Activated naive CD8-positive, alpha-beta T cell (primary cell): ENCODE data around the gene TMED3.
"Not testable (repeated sequence)": the region's sequence is repeated elsewhere in the genome, so short reads cannot be mapped to it uniquely, and the experiment has no call there.

Experiments used
- H3K27ac Mint-ChIP-seq: one replicate; pipeline ENCODE4 v1.8.0; 2021; ENCODE audit warnings: mixed read lengths
- H3K27me3 Mint-ChIP-seq: one replicate; pipeline ENCODE4 v1.8.0; 2021; ENCODE audit warnings: mixed read lengths
- H3K36me3 Mint-ChIP-seq: one replicate; pipeline ENCODE4 v1.8.0; 2021; ENCODE audit warnings: mixed read lengths
- H3K4me1 Mint-ChIP-seq: one replicate; pipeline ENCODE4 v1.8.0; 2021; ENCODE audit warnings: low read depth, mixed read lengths
- H3K4me3 Mint-ChIP-seq: one replicate; pipeline ENCODE4 v1.8.0; 2021; ENCODE audit warnings: mild to moderate bottlenecking, mixed read lengths
- H3K9me3 Mint-ChIP-seq: one replicate; pipeline ENCODE4 v1.8.0; 2021; ENCODE audit warnings: low read depth, mixed read lengths

TMED3 gene

GRCh38 chr15:79308874-79309273, 2.0 kb upstream of the TMED3 start:
- Mint-ChIP-seq H3K4me1 (peaks cover 37% of the 10 kb centered on the region), H3K4me3 (no peak overlapping the region), H3K27me3 (peaks cover 15% of the 10 kb centered on the region), H3K9me3 (no peaks in the 10 kb centered on the region), H3K27ac (no peak overlapping the region), H3K36me3 (peaks cover 10% of the 10 kb centered on the region)

GRCh38 chr15:79310612-79310984, 314 bp upstream of the TMED3 start:
- Mint-ChIP-seq H3K27ac (no peak overlapping the region), H3K27me3 (peaks cover 5% of the 10 kb centered on the region), H3K4me3 (peak overlapping the region; percentile 87), H3K9me3 (no peaks in the 10 kb centered on the region), H3K4me1 (peaks cover 47% of the 10 kb centered on the region), H3K36me3 (peaks cover 22% of the 10 kb centered on the region)

GRCh38 chr15:79311901-79312553, 1.1 kb downstream of the TMED3 start:
- peaks cover 2% of the 10 kb centered on the region for H3K27me3 Mint-ChIP-seq
- peaks cover 27% of the 10 kb centered on the region for H3K36me3 Mint-ChIP-seq
- peak overlapping the region; percentile 41 for H3K27ac Mint-ChIP-seq
- H3K9me3 Mint-ChIP-seq, result no peaks in the 10 kb centered on the region
- H3K4me1 Mint-ChIP-seq, result peaks cover 55% of the 10 kb centered on the region
- peak overlapping the region; percentile 93 for H3K4me3 Mint-ChIP-seq

GRCh38 chr15:79314186-79314585, 3.3 kb downstream of the TMED3 start:
- Mint-ChIP-seq H3K9me3 (no peaks in the 10 kb centered on the region), H3K4me1 (peaks cover 68% of the 10 kb centered on the region), H3K4me3 (peak overlapping the region; percentile 53), H3K27me3 (no peaks in the 10 kb centered on the region), H3K27ac (no peak overlapping the region), H3K36me3 (peaks cover 45% of the 10 kb centered on the region)

GRCh38 chr15:79314811-79315210, 3.9 kb downstream of the TMED3 start:
- H3K9me3 Mint-ChIP-seq, result no peaks in the 10 kb centered on the region
- no peaks in the 10 kb centered on the region for H3K27me3 Mint-ChIP-seq
- no peak overlapping the region for H3K27ac Mint-ChIP-seq
- H3K36me3 Mint-ChIP-seq, result peaks cover 47% of the 10 kb centered on the region
- peaks cover 72% of the 10 kb centered on the region for H3K4me1 Mint-ChIP-seq
- no peak overlapping the region for H3K4me3 Mint-ChIP-seq

GRCh38 chr15:79315623-79316328, 4.9 kb downstream of the TMED3 start:
- Mint-ChIP-seq H3K36me3 (peaks cover 47% of the 10 kb centered on the region), H3K4me3 (no peak overlapping the region), H3K4me1 (peaks cover 67% of the 10 kb centered on the region), H3K27ac (no peak overlapping the region), H3K27me3 (no peaks in the 10 kb centered on the region), H3K9me3 (no peaks in the 10 kb centered on the region)

- H3K27ac Mint-ChIP-seq, result no peak overlapping the region
- peaks cover 45% of the 10 kb centered on the region for H3K36me3 Mint-ChIP-seq
- H3K4me3 Mint-ChIP-seq, result peak overlapping the region; percentile 9
- H3K9me3 Mint-ChIP-seq, result no peaks in the 10 kb centered on the region
- H3K27me3 Mint-ChIP-seq, result no peaks in the 10 kb centered on the region
- H3K4me1 Mint-ChIP-seq, result peaks cover 67% of the 10 kb centered on the region
These were observed 6.0 kb downstream of the TMED3 start for GRCh38 chr15:79316864-79317263.

GRCh38 chr15:79319973-79320372, 9.1 kb downstream of the TMED3 start:
- not testable (repeated sequence) for H3K27ac Mint-ChIP-seq, H3K9me3 Mint-ChIP-seq, H3K4me3 Mint-ChIP-seq, H3K27me3 Mint-ChIP-seq
- H3K4me1 Mint-ChIP-seq, result peaks cover 44% of the 10 kb centered on the region
- H3K36me3 Mint-ChIP-seq, result peaks cover 36% of the 10 kb centered on the region

- Mint-ChIP-seq H3K27ac (no peak overlapping the region), H3K4me1 (peaks cover 28% of the 10 kb centered on the region), H3K36me3 (peaks cover 34% of the 10 kb centered on the region), H3K4me3 (no peak overlapping the region), H3K27me3 (no peaks in the 10 kb centered on the region), H3K9me3 (no peaks in the 10 kb centered on the region)
These were observed 11.0 kb downstream of the TMED3 start for GRCh38 chr15:79321876-79322275.

GRCh38 chr15:79322306-79322705, 11.4 kb downstream of the TMED3 start:
- H3K4me3 Mint-ChIP-seq, result no peak overlapping the region
- no peaks in the 10 kb centered on the region for H3K27me3 Mint-ChIP-seq
- no peak overlapping the region for H3K27ac Mint-ChIP-seq
- H3K4me1 Mint-ChIP-seq, result peaks cover 24% of the 10 kb centered on the region
- peaks cover 32% of the 10 kb centered on the region for H3K36me3 Mint-ChIP-seq
- no peaks in the 10 kb centered on the region for H3K9me3 Mint-ChIP-seq

- Mint-ChIP-seq H3K27ac (no peak overlapping the region), H3K4me1 (peaks cover 17% of the 10 kb centered on the region), H3K27me3 (no peaks in the 10 kb centered on the region), H3K36me3 (peaks cover 31% of the 10 kb centered on the region), H3K4me3 (no peak overlapping the region), H3K9me3 (no peaks in the 10 kb centered on the region)
These were observed 12.0 kb downstream of the TMED3 start for GRCh38 chr15:79322945-79323344.

- no peaks in the 10 kb centered on the region for H3K9me3 Mint-ChIP-seq
- no peak overlapping the region for H3K4me3 Mint-ChIP-seq
- no peak overlapping the region for H3K27ac Mint-ChIP-seq
- H3K4me1 Mint-ChIP-seq, result no peaks in the 10 kb centered on the region
- H3K27me3 Mint-ChIP-seq, result no peaks in the 10 kb centered on the region
- peaks cover 20% of the 10 kb centered on the region for H3K36me3 Mint-ChIP-seq
These were observed 18.3 kb downstream of the TMED3 start for GRCh38 chr15:79329171-79329611.

GRCh38 chr15:79332824-79333510, 22.1 kb downstream of the TMED3 start:
- Mint-ChIP-seq H3K27ac (no peak overlapping the region), H3K4me3 (no peak overlapping the region), H3K27me3 (no peaks in the 10 kb centered on the region)

GRCh38 chr15:79337591-79337990, 26.7 kb downstream of the TMED3 start:
- Mint-ChIP-seq H3K27ac (no peak overlapping the region), H3K4me3 (no peak overlapping the region), H3K27me3 (no peaks in the 10 kb centered on the region), H3K4me1 (no peaks in the 10 kb centered on the region), H3K36me3 (peaks cover 2% of the 10 kb centered on the region), H3K9me3 (no peaks in the 10 kb centered on the region)

More at GRCh38 chr15:79332824-79333510, 22.1 kb downstream of the TMED3 start:
- peaks cover 8% of the 10 kb centered on the region for H3K36me3 Mint-ChIP-seq
- H3K4me1 Mint-ChIP-seq, result no peaks in the 10 kb centered on the region
- no peaks in the 10 kb centered on the region for H3K9me3 Mint-ChIP-seq

GRCh38 chr15:79339588-79340314, 28.8 kb downstream of the TMED3 start:
- Mint-ChIP-seq H3K9me3 (no peaks in the 10 kb centered on the region), H3K27ac (no peak overlapping the region), H3K4me1 (no peaks in the 10 kb centered on the region), H3K4me3 (no peak overlapping the region), H3K36me3 (peaks cover 2% of the 10 kb centered on the region), H3K27me3 (no peaks in the 10 kb centered on the region)
